A673 (cell line): Measurements from ENCODE around the gene BROX. TPM values are rescaled to one million over a fixed set of nuclear protein-coding genes. Genes with fewer than 3 reads are reported as not detected.

Source experiments
- BruUV-seq: library from RNA; stranded (reverse); fragments of 400-500 nt; replicated peaks from 2 replicates; lab custom pipeline; 2021; lab: Mats Ljungman, UMichigan
- CTCF ChIA-PET: fragments of 300-600 bp; sonication (Branson Sonifier 250); formaldehyde crosslinking; loops from one replicate; lab custom pipeline; 2022; ENCODE audit warnings: antibody characterized with exemption; lab: Charles Lee
- POLR2A ChIA-PET: fragments of 300-600 bp; sonication (Branson Sonifier 250); formaldehyde crosslinking; loops from one replicate; lab custom pipeline; 2022; ENCODE audit warnings: antibody characterized with exemption; ENCODE audit not compliant: low non-redundant PET; lab: Charles Lee
- DNase-seq: peaks from one replicate; pipeline ENCODE4 v3.0.0-alpha.2; 2015; ENCODE audit warnings: low spot score
- H3K27ac ChIP-seq: fragments of 200-600 bp; sonication (generic); 2 replicates; pipeline ENCODE4 v1.5.1; 2016; ENCODE audit warnings: mixed run types, low read depth, mild to moderate bottlenecking, mixed read lengths, antibody characterized with exemption, low read length; ENCODE audit not compliant: poor library complexity, severe bottlenecking
- H3K27me3 ChIP-seq: fragments of 200-600 bp; sonication (generic); replicated peaks from 2 replicates; pipeline ENCODE4 v1.6.1; 2017; ENCODE audit warnings: mixed run types, low read depth, mild to moderate bottlenecking, mixed read lengths, antibody characterized with exemption, low read length; ENCODE audit not compliant: insufficient read depth, poor library complexity
- H3K36me3 ChIP-seq: fragments of 200-600 bp; sonication (generic); 2 replicates; pipeline ENCODE4 v1.6.1; 2016; ENCODE audit warnings: mixed run types, mild to moderate bottlenecking, mixed read lengths, antibody characterized with exemption, low read length; ENCODE audit not compliant: insufficient read depth, poor library complexity, severe bottlenecking
- H3K4me1 ChIP-seq: fragments of 200-600 bp; sonication (generic); 2 replicates; pipeline ENCODE4 v1.6.1; 2017; ENCODE audit warnings: mixed run types, mild to moderate bottlenecking, mixed read lengths, antibody characterized with exemption, low read length; ENCODE audit not compliant: insufficient read depth, poor library complexity, severe bottlenecking
- H3K4me3 ChIP-seq: fragments of 200-600 bp; sonication (generic); 2 replicates; pipeline ENCODE4 v1.5.1; 2016; ENCODE audit warnings: low read depth, mixed run types, mild to moderate bottlenecking, mixed read lengths, low read length; ENCODE audit not compliant: poor library complexity, severe bottlenecking
- H3K9me3 ChIP-seq: fragments of 200-600 bp; sonication (generic); 2 replicates; pipeline ENCODE4 v1.6.1; 2016; ENCODE audit warnings: mixed run types, low read depth, mild to moderate bottlenecking, mixed read lengths, antibody characterized with exemption, low read length; ENCODE audit not compliant: poor library complexity, severe bottlenecking
- CTCF ChIP-seq: fragments of 300-800, 200-600 bp; sonication (generic); conservative IDR thresholded peaks from 2 replicates; pipeline ENCODE4 v1.5.1; 2017; ENCODE audit warnings: low read depth, mild to moderate bottlenecking, antibody characterized with exemption, low read length, moderate library complexity, mixed read lengths
- EZH2 ChIP-seq: fragments of 200-600 bp; sonication (generic); IDR thresholded peaks from 2 replicates; pipeline ENCODE4 v1.6.1; 2017; ENCODE audit warnings: borderline replicate concordance, low read depth, mild to moderate bottlenecking, mixed read lengths, antibody characterized with exemption, low read length; ENCODE audit not compliant: poor library complexity, severe bottlenecking
- intact Hi-C: fragments of 100-400 bp; cut with micrococcal nuclease; formaldehyde crosslinking; loops from one replicate; pipeline ENCODE4 v1.10.0; 2022; ENCODE audit not compliant: unreplicated experiment
- total RNA-seq: library from RNA; stranded (reverse); gene quantifications from 2 replicates; pipeline ENCODE4 v1.2.3, GENCODE V29; 2021

BROX gene
- total RNA-seq, 1 experiment from 2014 or later, result 36.2 TPM

- CTCF ChIA-PET, result no interaction called here
- no peak for DNase-seq
- TF ChIP-seq CTCF, result no peak
- TF ChIP-seq EZH2, result no peak
- Histone ChIP-seq H3K4me3 (no peak overlapping the region), H3K4me1 (no peaks in the 10 kb centered on the region), H3K36me3 (no peaks in the 10 kb centered on the region), H3K27me3 (no peaks in the 10 kb centered on the region), H3K9me3 (no peaks in the 10 kb centered on the region), H3K27ac (no peak overlapping the region)
- POLR2A ChIA-PET, result no interaction called here
- BruUV-seq, result no TSS peak
- intact Hi-C loops, result no loop called here
These were observed 65.6 kb downstream of the BROX start for GRCh38 chr1:222777977-222778376.

- BruUV-seq, result no TSS peak
These were observed 68.9 kb downstream of the BROX start for GRCh38 chr1:222781251-222781650.

GRCh38 chr1:222783051-222783450 is 70.7 kb downstream of the BROX start:
- no peak for TF ChIP-seq EZH2
- no peak for TF ChIP-seq CTCF
- peaks cover 16% of the 10 kb centered on the region for H3K4me1 ChIP-seq
- BruUV-seq, result no TSS peak
- ChIA-PET CTCF (no interaction called here), POLR2A (no interaction called here)
- no peak for DNase-seq
- no peak overlapping the region for H3K4me3 ChIP-seq
- no peaks in the 10 kb centered on the region for H3K27me3 ChIP-seq
- H3K27ac ChIP-seq, result no peak overlapping the region
- no peaks in the 10 kb centered on the region for H3K36me3 ChIP-seq
- no peaks in the 10 kb centered on the region for H3K9me3 ChIP-seq
- intact Hi-C loops, result no loop called here

More at GRCh38 chr1:222781251-222781650, 68.9 kb downstream of the BROX start:
- TF ChIP-seq CTCF, result no peak
- no peak for TF ChIP-seq EZH2
- Histone ChIP-seq H3K27ac (no peak overlapping the region), H3K36me3 (no peaks in the 10 kb centered on the region), H3K27me3 (no peaks in the 10 kb centered on the region), H3K4me1 (peaks cover 13% of the 10 kb centered on the region), H3K9me3 (no peaks in the 10 kb centered on the region), H3K4me3 (no peak overlapping the region)
- POLR2A ChIA-PET, result no interaction called here
- DNase-seq, result no peak
- CTCF ChIA-PET, result no interaction called here
- intact Hi-C loops, result no loop called here
